ENCODE results near the gene MAPK8IP3.

DNA sequence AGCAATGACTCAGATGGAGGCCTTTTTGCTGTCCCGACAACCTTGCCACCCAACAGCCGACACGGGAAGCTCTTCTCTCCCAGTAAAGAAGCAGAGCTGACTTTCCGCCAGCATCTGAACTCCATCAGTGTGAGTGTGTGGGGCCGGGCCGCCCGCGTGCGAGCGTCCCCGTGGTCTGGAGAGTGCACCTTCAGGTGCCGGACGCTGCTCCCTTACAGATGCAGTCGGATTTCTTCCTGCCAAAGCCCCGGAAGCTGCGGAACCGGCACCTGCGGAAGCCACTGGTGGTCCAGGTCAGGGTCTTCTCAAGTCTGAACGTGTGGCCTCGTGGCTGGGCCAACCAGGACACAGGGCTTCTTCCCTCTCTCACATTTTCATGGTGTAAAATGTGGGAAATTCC lies 43.5 kb upstream of the MAPK8IP3 start:
- TF ChIP-seq MXD4 (CRISPR knock-in tag; IDR thresholded peaks at IDR 0.05; ENCODE audit: borderline replicate concordance) (no peak), CREM (CRISPR knock-in tag; IDR thresholded peaks at IDR 0.05) (no peak), KAT7 (CRISPR knock-in tag; IDR thresholded peaks at IDR 0.05; ENCODE audit: borderline replicate concordance) (no peak), JAZF1 (CRISPR knock-in tag; IDR thresholded peaks at IDR 0.05) (no peak)
- TF ChIP-seq, protein P1, sequence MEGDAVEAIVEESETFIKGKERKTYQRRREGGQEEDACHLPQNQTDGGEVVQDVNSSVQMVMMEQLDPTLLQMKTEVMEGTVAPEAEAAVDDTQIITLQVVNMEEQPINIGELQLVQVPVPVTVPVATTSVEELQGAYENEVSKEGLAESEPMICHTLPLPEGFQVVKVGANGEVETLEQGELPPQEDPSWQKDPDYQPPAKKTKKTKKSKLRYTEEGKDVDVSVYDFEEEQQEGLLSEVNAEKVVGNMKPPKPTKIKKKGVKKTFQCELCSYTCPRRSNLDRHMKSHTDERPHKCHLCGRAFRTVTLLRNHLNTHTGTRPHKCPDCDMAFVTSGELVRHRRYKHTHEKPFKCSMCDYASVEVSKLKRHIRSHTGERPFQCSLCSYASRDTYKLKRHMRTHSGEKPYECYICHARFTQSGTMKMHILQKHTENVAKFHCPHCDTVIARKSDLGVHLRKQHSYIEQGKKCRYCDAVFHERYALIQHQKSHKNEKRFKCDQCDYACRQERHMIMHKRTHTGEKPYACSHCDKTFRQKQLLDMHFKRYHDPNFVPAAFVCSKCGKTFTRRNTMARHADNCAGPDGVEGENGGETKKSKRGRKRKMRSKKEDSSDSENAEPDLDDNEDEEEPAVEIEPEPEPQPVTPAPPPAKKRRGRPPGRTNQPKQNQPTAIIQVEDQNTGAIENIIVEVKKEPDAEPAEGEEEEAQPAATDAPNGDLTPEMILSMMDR (IDR thresholded peaks at IDR 0.05), result no peak
- TF ChIP-seq, protein P2, sequence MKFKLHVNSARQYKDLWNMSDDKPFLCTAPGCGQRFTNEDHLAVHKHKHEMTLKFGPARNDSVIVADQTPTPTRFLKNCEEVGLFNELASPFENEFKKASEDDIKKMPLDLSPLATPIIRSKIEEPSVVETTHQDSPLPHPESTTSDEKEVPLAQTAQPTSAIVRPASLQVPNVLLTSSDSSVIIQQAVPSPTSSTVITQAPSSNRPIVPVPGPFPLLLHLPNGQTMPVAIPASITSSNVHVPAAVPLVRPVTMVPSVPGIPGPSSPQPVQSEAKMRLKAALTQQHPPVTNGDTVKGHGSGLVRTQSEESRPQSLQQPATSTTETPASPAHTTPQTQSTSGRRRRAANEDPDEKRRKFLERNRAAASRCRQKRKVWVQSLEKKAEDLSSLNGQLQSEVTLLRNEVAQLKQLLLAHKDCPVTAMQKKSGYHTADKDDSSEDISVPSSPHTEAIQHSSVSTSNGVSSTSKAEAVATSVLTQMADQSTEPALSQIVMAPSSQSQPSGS (CRISPR knock-in tag; IDR thresholded peaks at IDR 0.05; ENCODE audit: borderline replicate concordance, low read depth), result no peak
